ENCODE measurements around the gene SAMD5.

SAMD5 gene

DNA sequence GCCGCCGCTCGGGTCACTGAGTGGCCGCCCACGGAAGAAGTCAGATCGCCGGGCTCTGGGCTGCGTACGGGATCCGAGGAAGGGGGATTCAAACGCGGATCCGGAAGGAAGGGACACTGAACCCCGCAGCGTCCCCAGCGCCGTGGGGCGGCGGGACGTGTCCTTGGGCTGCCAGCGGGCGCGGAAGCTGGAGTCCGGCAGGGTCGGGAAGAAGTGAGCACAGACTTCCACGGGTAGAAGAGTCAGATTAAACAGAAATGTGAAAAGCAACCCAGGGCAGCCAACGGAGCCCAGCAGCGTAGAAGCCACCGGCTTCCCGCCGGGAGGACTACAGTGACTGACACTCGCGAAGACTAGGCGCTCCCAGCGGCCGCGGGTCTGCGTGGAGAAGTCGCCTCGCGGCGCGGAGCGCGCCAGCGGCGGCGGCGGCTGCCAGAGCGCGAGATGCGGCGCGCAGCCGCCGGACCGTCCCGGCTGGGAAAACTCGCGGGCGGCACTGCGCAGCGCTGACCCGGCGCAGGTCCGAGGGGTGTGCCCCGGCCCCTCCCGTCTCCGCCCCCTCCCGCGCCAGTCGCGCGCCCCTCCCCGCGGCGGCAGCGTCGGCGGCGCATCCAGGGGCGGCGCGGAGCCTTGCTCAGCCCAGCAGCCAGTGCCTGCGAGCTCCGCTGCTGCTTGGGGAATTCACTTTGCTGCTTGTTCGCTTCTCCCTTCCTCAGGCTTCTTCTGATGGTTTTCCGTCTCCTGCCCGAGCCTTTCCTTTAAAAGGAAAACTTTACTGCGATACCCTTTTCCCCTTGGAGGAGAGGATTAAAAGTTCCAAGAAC lies at the start of gene SAMD5:
TSS of gene SAMD5 (plus strand) at position 649 of the 824 bp plus-strand sequence. CDS start 239 bp downstream, outside the sequence.
- no peak for DNase-seq (ENCODE audit: low read depth)

DNA sequence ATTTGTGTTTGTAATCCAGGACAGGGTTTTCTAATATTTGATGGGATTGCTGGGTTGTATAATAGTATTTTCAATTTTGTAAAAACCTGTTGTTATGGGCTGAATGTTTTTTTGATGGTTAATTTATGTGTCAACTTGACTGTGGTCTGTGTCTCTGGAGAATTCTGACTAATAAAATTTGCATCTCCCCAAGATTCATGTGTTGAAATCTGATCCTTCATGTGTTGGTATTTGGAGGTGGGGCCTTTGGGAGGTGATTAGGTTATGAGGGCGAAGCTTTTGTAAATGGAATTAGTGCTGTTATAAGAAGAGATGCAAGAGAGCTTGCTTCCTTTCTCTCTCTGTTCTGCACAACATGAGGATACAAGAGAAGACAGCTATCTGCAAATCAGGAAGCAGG lies 48.7 kb upstream of the SAMD5 start:
- DNase-seq (ENCODE audit: low read depth) = no peak

DNA sequence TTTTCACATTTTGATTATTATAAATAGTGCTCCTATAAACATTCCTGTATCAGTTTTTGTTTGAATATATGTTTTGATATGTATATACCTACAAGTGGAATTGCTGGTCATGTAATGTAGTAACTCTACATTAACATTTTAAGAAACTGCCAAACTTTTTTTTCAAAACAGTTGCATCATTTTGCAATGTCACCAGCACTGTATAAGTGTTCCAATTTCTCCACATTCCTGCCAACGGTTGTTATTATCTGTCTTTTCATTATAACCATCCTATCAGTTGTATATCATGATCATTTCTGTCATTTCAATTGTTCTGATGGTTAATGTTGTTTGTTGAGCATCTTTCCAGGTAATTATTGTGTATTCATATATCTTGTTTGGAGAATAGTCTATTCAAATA lies 44.8 kb upstream of the SAMD5 start:
- DNase-seq (ENCODE audit: low read depth) = no peak

DNA sequence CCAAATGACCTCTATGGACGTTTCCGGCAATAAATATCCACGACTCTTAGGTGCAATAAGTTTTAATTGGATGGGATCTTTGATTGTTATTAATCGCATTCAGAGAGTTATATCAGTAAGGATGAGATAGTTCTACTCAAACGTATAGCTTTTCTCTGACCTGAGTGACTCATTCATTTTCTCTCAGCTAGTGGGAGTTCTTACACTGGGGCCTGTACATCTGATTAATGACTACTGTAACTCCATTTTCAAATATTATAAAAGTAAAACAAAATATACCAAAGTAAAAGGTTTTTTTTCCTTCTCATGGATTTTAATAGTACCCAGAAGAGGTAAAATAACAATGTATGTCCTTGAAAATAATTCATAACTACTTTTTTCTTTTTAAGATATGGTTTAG lies 41.1 kb upstream of the SAMD5 start:
- DNase-seq (ENCODE audit: low read depth) = no peak

DNA sequence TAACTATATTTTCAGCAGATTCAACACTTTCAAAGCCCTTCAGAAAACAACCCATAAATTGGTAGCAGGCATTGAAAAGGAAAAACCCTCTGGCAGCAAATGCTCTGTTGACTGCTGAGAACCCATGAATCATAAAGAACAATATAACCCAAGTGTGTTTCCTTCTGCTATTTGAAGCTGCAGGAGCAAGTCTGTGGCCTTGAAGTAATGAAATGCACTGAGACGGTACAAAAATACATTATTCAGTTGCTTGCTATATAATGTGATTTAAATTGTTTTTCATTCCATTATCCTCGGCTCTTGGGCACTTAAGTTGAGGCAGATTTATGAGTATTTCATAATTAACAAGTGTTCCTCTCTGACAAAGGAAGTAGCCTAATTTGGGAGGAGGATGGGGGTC lies 40.6 kb upstream of the SAMD5 start:
- DNase-seq (ENCODE audit: low read depth) = no peak

DNA sequence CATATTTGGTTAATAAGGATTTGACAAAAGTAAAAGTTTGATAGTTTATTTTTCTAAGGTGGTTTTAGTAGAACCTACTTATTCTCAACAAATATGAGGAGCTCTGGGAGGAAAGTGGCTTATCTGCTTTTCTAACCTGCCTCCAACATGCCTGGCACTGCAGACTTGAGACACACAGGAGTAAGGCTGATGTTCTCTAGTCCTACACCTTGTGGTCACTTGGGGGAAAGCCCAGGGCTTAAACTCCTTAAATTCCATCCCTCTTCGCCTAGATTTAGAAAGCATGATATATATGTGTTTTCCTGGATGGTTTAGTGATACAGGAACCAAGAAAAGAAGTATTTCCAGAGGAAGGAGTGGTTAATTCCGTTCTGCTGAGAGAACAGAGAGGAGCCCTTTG lies 39.9 kb upstream of the SAMD5 start:
- no peak for DNase-seq (ENCODE audit: low read depth)

DNA sequence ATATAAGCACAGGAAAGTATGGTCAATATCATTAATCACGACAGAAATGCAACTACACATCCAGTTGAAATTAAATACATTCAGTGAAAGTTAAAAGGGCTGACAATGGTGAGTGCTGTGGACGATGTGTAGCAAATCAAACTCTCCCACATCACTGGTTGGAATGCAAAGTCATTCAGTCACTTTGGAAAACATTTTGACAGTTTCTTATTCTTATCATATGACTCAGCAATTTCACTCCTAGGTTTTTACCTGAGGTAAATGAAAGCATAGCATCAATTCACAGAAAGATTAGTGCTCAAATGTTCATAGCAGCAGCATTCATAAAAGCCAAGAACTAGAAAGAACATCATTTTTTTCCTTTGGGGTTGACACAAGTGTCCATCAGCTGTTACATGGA lies 28.6 kb upstream of the SAMD5 start:
- DNase-seq (ENCODE audit: low read depth) = no peak

DNA sequence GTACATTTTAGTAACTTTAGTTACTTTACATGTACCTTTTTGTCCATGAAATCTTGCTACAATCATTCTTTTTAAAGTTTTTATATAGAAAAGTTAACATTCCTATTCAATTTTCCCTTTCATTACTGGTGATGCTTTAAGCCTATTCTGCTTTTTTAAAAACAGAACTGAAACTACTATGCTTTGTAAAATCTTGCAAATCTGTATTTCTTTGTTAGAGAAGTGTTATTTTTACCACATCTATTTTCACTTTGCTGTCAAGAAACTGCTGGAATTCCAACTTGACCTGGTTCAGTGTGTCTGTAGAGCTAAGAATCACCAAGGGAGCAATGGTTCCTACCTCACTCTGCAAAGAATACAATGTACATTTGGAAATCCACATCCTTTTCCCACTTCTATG lies 21.8 kb upstream of the SAMD5 start:
- DNase-seq (ENCODE audit: low read depth) = no peak

DNA sequence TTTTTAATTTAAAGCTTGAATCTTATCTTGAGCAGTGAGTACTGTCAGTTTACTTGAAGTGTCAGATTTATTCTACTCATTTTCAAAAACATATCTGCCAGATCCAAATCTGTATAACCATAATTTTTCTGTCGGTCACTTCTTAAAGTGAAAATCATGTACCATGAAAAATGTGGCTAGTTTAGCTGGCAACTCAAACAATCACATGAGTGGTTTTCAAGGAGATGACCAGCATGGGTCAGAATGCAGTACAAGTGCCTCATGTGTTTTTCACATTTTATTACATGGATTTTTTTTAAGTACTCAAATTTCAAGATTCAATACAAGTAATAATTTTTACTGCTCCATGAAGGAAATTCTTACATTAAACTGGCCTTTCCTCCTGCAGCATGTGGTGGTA lies 11.0 kb upstream of the SAMD5 start:
- no peak for DNase-seq (ENCODE audit: low read depth)

DNA sequence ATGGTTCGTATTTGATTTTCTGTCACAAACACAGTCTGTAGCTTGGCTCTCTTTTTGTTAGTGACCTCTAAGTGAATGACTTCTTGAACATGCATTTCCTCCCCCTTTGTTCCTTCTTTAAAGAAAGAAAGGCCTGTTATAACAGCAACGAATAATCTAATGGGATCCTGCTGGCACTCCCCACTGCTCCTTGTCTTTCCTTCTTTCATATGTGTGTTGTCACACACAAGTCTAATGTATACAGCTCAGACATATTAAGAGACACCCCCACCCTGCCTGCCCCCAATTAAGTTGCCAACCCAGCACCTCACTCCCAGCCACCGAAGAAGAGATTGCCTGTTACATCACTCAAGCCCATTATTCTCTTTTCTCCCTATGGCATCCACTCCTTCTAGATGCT lies 4.9 kb upstream of the SAMD5 start:
- DNase-seq (ENCODE audit: low read depth) = no peak

DNA sequence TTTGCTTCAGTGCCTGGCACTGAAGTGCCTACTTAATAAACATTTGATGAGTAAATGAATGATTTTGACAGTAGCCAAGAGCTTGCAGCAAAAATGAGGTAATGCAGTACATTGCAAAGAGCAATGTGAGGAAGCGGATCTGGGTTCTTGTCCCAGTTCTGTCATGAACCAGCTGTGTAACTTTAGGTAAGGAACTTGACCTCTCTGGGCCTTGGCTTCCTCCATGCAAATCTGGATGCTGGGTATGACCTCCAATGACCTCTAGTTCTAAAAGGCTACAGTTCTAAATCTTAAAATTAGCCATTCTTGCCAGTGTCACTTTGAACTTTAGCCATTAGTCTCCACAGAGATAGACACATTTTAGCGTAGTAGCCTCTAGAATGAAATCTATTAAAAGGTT lies 3.6 kb upstream of the SAMD5 start:
- no peak for DNase-seq (ENCODE audit: low read depth)

DNA sequence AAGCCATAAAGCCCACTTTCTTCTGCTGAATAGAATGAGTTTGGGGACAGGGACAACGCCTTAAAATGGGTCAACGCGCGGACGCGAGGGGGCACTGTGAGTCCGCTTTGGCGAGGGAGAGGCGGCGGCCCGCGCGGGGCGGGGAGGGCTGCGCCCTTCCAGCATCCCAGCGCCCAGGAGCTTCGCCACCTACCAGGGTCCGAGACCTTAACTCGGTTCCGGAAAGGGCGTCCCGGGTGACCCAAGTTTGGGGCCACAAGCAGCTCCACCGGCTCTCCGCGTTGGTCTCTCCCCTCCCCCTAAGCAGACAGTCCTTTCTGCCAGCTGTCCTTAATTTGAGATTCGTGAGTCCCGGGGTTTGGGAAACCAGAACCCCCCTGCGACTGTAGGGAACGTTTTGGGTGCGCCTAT lies 1.8 kb upstream of the SAMD5 start:
- DNase-seq (ENCODE audit: low read depth) = no peak

DNA sequence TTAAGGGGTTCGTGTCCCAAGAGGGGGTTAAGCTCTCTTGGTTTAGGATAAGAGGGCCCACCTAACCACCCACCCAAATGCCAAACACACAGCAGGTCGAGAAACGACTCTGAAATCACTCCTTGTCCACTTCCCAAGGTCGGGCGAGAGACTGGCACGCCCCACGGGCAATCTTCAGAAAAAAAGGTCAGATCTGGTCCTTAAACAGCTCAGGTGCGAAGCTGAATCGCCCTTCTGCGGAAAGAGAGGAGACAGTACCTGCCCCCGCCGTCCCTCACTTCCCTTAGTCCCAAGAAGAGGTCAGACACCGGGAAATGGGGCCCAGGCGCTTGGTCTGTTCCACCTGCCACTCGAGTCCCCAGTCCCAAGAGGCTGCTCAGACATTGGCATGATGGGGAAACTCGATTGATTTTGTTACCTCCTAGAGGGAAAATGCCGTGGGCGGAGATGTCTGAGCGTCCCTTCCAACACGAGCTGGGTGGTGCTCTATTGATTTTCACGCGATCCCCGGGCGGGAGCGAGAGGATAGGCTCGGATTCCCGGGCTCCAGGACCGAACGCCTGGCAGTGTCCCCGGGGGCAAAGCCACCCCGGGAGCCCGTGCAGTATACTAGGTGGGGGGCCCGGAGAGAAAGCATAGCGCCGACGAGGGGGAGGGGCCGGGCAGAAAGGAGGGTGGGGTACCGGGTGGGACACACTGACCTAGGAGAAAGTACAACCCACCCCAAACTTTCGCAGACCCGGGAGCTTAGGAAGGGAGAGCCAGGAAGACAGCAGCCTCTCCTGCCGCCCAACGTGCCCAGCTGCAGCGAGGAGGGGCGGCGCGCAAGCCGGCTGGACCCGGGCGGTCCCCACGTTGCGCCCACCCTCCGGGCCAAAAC lies 1.1 kb upstream of the SAMD5 start:
- no peak for DNase-seq (ENCODE audit: low read depth)

DNA sequence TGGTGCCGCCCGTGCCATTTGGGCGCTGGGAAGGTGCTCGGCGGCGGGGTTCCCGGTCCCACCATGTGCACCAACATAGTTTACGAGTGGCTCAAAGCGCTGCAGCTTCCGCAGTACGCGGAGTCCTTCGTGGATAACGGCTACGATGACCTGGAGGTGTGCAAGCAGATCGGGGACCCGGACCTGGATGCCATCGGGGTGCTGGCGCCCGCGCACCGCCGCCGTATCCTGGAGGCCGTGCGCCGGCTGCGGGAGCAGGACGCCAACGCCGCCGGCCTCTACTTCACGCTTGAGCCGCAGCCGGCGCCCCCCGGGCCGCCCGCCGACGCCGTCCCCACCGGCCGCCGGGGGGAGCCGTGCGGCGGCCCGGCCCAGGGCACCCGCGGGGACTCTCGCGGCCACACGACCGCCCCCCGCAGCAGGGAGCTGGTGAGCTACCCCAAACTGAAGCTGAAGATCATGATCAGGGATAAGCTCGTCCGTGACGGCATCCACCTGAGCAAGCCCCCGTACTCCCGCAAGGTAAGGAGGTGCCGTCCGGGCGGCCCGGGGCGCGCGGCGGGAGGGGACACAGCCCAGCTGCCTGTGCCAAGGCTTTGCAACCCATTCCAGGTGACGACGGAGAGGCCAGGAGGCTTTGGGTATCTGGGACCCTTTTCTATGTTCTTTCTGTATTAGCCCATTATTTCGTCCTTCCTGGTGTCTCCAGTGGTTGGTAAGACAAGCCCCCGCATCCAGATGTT lies 547 bp downstream of the SAMD5 start:
- DNase-seq (ENCODE audit: low read depth) = no peak

DNA sequence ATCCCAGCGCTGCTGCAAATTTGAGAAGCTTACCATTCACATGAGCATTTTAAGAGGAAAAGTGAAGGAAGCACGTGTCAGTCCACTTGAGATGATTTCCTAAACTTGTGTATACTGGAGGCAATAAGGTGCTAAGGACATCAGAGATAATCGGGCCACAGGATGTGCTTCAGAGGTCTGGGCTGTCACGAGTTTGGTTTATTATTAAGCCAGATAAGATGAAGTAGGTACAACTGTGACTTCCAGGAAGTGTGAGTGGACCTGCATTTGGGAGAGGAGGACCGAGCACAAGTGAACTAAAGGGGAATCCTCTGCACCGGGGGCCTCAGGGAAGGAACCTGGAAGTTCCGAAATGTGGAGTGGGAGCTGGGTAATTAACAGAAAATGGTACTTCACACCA lies 1.4 kb downstream of the SAMD5 start:
- no peak for DNase-seq (ENCODE audit: low read depth)

DNA sequence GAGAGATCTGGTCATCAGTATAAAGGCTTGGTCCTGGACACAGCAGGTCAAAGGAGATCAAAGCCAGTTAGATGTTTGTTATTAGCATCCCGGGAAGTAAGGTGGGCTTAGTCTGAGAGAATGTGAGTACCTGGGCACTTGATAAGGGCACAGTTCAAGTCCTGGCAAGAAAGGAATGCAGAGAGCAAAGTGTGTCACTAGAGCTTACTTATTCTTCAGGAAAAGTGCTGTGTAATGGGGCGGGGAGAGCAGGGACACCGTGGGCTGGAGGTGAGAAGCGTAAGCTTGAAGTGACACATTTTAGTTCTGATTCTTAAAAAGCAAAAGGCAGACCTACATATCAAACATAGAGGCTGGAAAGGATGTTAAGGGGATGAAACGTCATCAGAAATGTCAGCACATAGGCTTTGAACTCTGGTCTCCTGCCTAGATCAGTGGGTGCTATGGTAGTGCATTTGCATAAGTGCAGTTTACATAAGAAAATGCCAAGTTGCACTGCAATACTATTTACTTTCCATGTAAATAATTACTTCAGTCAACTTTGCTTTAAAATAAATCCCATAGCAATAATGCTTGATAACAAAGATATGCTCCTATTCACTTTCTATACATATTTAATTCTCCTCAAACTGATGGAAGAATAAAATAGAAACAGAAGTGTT lies 2.6 kb downstream of the SAMD5 start:
- no peak for DNase-seq (ENCODE audit: low read depth)

DNA sequence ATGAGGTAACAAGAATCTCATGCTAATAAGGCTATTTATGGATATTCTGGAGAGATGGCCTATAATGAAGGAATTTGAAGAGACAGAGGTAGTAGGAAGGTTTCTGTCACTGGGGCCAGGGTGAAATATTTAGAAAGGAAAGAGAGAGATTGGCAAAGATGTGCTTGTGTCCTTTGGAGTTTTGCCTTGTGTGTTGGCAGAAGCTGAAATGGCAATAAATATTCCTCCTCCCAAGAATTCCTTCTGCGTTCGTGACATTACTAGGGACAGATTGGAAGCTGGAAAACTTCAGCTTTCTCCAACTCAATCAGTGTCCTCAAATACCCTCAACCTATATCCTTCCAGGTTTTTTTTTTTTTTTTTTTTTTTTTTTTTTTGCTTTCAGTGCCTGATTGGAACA lies 6.3 kb downstream of the SAMD5 start:
- DNase-seq (ENCODE audit: low read depth) = no peak

DNA sequence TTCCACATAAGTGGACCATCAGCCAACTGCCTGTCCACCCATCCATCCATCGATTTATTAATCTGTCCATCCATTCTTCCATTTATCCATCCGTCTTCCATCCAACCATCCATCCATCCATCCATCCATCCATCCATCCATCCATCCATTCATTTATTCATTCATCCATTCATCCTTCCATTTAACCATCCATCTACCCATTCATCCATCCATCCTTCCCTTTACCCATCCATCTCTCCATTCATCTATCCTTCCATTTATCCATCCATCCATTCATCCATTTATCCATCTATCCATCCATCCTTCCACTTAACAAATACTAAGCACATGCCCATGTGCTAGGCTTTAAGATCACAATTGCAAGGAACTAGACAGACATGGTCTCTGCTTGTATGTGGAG lies 6.8 kb downstream of the SAMD5 start:
- DNase-seq (ENCODE audit: low read depth) = no peak

DNA sequence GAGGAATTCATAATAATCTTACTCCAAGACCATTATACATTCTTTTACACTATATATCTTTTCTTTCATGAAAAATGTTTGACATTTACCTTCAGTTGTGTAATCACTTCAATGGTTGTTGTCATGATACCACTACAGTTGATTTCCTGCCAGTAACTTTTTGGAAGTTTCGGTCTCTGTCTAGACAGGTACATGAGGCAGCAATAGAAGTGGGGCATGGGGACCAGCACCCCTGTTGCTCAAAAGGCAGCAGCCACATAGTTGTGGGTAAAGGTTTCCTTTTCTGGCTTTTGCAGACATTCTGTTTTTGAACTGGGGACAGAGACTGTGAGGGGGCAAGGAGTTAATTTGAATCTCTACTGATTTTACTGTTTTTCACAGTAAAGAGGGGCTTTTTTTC lies 14.1 kb downstream of the SAMD5 start:
- DNase-seq (ENCODE audit: low read depth) = no peak

DNA sequence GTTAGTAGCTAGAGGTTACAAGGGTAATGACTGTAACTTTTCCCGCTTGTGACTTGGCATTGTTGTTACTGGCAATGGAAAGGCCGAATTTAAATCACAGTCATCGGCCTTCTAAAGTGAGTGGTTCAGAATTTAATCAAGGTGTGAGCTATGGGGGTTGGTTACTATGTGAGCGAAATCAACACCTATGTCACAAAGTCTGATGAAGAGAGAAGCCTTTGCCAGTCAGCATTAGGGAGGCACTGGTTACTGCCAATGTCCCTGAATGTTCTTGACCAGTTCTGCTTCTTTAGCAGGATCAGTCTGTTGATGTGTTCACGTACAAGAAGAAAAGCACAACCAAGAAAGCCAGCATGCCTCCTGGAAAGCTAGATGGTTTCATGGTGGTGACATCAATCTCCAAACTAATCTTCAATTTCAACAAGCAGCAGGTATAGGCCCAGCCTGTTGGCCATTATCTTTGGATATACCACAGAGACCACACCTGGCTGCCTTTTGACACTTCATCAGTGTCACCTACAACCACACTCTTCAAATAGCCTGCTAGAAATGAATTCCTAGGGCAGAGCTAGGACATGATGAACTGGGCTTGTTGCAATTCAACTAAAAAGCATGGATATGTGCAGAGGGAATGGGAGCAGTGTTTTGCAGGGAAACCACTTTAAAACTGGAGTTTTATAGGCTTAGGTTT lies 17.2 kb downstream of the SAMD5 start:
- no peak for DNase-seq (ENCODE audit: low read depth)

DNA sequence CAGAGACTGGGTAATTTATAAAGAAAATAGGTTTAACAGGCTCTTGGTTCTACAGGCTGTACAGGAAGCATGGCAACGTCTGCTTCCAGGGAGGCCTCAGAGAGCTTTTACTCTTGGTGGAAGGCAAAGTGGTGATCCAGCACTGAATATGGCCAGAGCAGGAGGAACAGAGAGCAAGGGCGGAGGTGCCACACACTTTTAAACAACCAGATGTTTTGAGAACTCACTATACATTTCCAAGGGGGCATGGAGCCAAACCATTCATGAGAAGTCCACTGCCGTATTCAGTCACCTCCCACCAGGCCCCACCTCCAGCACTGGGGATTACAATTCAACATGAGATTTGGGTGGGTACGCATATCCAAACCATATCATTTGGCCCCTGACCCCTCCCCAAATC lies 18.7 kb downstream of the SAMD5 start:
- DNase-seq (ENCODE audit: low read depth) = no peak
